KOPT-K1 (cell line): ENCODE data around the gene PEX5.
"Not testable (repeated sequence)": the region's sequence is repeated elsewhere in the genome, so short reads cannot be mapped to it uniquely, and the experiment has no call there.

Experiments
- H3K27ac ChIP-seq: fragments of 200-600 bp; sonication (generic); 2 replicates; pipeline ENCODE4 v1.5.1; 2016; ENCODE audit warnings: antibody characterized with exemption, mild to moderate bottlenecking, low read depth, low read length; ENCODE audit not compliant: poor library complexity, severe bottlenecking
- H3K36me3 ChIP-seq: fragments of 200-600 bp; sonication (generic); 2 replicates; pipeline ENCODE4 v1.5.1; 2017; ENCODE audit warnings: antibody characterized with exemption, mild to moderate bottlenecking, low read length, moderate library complexity; ENCODE audit not compliant: insufficient read depth
- H3K9me3 ChIP-seq: fragments of 200-600 bp; sonication (generic); 2 replicates; pipeline ENCODE4 v1.5.1; 2017; ENCODE audit warnings: antibody characterized with exemption, low read length, mild to moderate bottlenecking; ENCODE audit not compliant: insufficient read depth, poor library complexity, severe bottlenecking

The PEX5 gene

DNA sequence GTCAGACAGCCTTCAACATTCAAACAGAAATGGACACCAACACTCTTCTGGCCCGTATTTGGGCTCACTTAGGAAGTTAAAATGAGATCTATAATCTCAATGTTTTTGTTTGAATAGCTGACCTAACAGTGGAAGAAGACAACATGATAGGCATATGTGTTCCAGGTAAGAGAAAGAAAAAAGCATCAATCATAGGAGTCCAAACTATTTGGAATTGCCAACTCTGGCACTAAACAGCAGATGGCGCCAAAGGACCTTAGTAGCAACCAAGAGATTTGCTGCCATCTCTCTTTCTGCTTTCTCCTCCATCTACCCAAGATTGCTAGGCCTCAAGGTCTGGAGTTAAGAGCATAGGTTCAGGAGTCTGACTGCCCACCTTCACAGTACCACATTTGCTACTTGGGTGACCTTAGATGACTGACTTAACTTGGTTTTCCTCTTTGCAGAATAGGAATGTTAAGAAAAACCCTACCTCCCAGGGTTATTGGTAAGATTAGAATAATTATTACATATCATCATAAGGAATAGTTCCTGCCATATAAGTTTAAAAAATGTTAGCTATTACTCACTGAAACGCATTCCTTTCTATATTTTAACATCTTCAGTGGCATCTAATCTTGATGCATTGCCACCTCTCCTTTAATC lies 30.2 kb downstream of the PEX5 start:
- H3K36me3 ChIP-seq: no peaks in the 10 kb centered on the region
- H3K27ac ChIP-seq: no peak overlapping the region
- H3K9me3 ChIP-seq: no peaks in the 10 kb centered on the region

DNA sequence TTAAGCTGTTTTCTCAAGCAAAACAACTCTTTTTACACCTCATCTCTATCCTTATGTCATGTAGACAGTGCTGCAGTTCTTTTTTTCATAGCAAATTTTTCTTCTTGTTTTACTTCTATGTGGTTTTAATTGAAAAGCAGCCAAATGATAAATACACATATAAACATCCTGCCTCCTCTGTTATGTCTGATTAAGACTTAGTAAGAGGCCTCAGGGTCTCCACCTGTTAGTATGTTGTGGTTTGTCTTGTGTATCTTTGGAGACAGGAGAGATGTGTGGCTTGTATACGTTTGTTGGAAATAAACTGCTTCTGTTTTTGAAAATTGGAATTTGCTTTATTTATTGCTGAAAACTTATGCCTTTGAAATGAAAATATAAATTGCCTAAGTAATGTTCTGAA lies 32.0 kb downstream of the PEX5 start:
- Histone ChIP-seq H3K27ac (no peak overlapping the region), H3K9me3 (no peaks in the 10 kb centered on the region), H3K36me3 (no peaks in the 10 kb centered on the region)

DNA sequence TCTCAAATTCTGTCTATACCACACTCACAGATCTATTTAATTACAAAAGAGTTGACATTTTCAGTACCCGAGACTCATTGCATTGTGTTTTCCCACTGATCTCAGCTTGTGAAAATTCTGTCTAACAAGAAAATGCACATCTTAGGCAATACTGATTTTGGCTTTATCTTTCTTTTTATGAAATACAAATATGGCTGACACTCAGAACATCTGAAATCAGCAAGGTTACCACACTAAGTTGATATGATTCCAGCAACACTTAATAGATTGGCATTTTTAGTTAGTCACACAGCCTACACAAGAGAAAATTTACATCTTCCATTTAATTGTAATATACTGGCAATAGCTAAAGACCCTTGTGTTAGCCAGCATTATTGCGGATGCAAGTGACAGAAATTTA lies 40.3 kb downstream of the PEX5 start:
- Histone ChIP-seq H3K9me3 (peaks cover 14% of the 10 kb centered on the region), H3K36me3 (no peaks in the 10 kb centered on the region), H3K27ac (no peak overlapping the region)

DNA sequence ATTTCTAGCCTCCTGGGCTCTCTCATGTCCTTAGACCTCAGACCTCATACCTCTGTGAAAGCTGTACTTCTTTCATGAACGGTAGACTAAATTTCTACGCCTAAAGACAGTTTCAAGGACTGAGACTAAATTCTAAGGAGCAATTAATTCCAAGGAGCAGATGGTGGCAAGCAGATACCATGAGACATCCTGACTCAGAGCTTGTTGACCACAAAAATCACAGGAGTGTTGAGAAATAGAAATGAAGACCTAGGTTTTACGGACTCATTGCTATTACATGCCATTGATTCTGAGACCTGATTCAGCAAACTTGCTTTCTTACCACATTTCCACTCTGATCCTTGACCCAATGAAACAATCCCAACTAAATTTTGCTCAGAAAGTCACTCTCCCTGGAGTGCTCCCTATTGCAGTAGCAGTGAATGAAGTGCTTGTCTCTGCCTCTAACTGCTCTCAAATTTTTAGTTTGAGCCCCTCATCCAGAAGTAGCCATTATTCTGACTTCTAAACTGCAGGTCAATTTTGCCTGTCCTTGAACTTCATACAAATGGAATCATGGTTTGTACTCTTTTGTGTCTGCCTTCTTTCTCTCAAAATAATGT lies 52.0 kb downstream of the PEX5 start:
- Histone ChIP-seq H3K36me3 (no peaks in the 10 kb centered on the region), H3K27ac (no peak overlapping the region), H3K9me3 (peaks cover 7% of the 10 kb centered on the region)

DNA sequence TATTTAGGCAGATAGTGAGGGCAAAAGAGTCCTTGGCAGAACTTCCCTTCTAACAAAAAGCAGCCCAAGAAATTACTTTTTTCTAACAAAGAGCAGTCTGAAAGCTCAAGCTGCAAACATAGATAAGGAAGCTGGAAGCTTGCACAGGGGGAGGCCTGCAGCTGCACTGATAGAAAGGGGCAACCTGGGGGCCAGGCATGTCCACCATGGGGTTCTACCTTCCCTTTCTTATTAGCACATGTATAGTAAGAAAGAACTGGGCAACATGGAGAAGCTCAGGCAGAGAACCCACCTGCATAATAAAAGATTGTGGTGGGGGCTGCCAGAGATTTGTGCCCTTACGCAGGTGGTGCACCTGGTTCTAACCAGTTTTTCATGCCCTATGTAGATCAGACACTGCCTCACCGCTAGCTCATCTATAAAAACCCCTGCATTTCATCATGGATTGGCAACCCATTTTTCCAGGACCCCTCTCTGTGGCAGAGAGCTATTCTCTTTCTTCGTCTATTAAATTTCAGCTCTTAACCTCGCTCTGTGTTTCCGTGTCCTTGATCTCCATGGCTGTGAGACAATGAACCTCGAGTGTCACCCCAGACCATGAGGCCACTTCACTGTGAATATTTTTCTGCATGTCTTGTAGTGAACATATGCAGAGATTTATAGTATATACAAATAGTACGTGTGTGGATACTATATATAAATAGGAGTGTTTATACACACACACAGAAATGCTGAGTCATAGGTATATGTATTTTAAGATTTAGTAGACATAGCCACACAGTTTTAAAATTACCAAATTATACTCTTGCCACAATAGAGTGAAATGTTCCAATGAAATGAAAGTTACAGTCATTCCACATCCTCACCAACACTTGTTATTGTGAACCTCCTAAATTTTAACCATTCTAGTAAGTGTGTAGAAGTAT lies 53.0 kb downstream of the PEX5 start:
- no peaks in the 10 kb centered on the region for H3K36me3 ChIP-seq
- H3K27ac ChIP-seq: no peak overlapping the region
- peaks cover 7% of the 10 kb centered on the region for H3K9me3 ChIP-seq

DNA sequence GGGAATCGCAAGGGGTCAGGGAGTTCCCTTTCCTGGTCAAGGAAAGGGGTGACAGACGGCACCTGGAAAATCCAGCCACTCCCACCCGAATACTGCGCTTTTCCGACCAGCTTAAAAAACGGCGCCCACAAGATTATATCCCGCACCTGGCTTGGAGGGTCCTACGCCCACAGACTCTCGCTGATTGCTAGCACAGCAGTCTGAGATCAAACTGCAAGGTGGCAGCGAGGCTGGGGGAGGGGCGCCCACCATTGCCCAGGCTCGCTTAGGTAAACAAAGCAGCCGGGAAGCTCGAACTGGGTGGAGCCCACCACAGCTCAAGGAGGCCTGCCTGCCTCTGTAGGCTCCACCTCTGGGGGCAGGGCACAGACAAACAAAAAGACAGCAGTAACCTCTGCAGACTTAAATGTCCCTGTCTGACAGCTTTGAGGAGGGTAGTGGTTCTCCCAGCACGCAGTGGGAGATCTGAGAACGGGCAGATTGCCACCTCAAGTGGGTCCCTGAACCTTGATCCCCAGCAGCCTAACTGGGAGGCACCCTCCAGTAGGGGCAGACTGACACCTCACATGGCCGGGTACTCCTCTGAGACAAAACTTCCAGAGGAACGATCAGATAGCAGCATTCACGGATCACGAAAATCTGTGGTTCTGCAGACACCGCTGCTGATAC lies 62.0 kb downstream of the PEX5 start:
- not testable (repeated sequence) for H3K27ac ChIP-seq, H3K36me3 ChIP-seq, H3K9me3 ChIP-seq

DNA sequence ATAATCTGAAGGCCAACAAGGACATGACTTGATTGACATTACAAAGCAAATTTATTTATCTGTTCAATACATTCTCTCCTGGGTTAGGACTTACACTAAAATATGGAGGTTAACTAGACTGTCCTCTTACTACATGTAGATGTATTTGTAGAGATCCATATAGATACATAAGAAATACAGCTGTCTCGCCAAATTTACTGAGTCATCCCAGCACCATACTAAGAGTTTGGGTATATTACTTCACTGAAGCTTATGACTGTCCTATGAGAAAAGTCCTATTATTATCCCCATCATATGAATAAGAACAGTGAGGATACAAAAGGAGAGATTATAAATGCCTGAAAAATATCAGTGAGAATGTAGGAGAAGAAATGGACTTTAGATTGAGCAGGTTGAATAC lies 69.6 kb downstream of the PEX5 start:
- Histone ChIP-seq H3K9me3 (no peaks in the 10 kb centered on the region), H3K36me3 (no peaks in the 10 kb centered on the region), H3K27ac (no peak overlapping the region)
